K562 (cell line): ENCODE data around the gene NR0B1.

Experiments used
- GABPB1 ChIP-seq: sonication (generic); formaldehyde crosslinking; IDR thresholded peaks from 2 replicates; pipeline ENCODE4 v1.8.0; 2022; ENCODE audit warnings: mild to moderate bottlenecking, missing genetic modification reagents
- PML ChIP-seq: IDR thresholded peaks from 2 replicates; pipeline ENCODE4 v1.6.1; 2012; ENCODE audit warnings: low read length, inconsistent platforms
- TF ChIP-seq, protein P1 (sequence below), 3 experiments: IDR thresholded peaks in 2 of 3; conservative IDR thresholded peaks in 1 of 3; 2 replicates each; pipeline ENCODE4 v1.5.1; 2011 to 2012; ENCODE audit warnings: low read length in 3 of 3, mild to moderate bottlenecking in 3 of 3, control low read depth in 2 of 3, improper control_type of control experiment in 1 of 3, inconsistent platforms in 1 of 3, low read depth in 1 of 3, mixed read lengths in 1 of 3, moderate library complexity in 1 of 3; ENCODE audit not compliant: insufficient read depth in 2 of 3

GRCh38 chrX:30317308-30317707, 8.1 kb upstream of the NR0B1 start:
- TF ChIP-seq GABPB1 (CRISPR knock-in tag) (no peak), PML (no peak)
- TF ChIP-seq, protein P1, sequence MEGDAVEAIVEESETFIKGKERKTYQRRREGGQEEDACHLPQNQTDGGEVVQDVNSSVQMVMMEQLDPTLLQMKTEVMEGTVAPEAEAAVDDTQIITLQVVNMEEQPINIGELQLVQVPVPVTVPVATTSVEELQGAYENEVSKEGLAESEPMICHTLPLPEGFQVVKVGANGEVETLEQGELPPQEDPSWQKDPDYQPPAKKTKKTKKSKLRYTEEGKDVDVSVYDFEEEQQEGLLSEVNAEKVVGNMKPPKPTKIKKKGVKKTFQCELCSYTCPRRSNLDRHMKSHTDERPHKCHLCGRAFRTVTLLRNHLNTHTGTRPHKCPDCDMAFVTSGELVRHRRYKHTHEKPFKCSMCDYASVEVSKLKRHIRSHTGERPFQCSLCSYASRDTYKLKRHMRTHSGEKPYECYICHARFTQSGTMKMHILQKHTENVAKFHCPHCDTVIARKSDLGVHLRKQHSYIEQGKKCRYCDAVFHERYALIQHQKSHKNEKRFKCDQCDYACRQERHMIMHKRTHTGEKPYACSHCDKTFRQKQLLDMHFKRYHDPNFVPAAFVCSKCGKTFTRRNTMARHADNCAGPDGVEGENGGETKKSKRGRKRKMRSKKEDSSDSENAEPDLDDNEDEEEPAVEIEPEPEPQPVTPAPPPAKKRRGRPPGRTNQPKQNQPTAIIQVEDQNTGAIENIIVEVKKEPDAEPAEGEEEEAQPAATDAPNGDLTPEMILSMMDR (IDR thresholded peaks at IDR 0.05 in 2 of 3, conservative IDR thresholded peaks at IDR 0.05 in 1 of 3; ENCODE audit: insufficient read depth in 2 of 3, low read depth in 1 of 3, low read length in 3 of 3) = no peak
